Measurements from ENCODE around the gene SASS6.

The SASS6 gene

GRCh38 chr1:100039591-100039990 is 93.1 kb downstream of the SASS6 start:
- DNase-seq: no peak

GRCh38 chr1:100038660-100039287 is 94.0 kb downstream of the SASS6 start:
- peak; percentile 35 to 48 for DNase-seq

- DNase-seq: peak; percentile 48 to 81
Observed at GRCh38 chr1:100037927-100038659, 94.6 kb downstream of the SASS6 start.

- DNase-seq: no peak
Observed at GRCh38 chr1:100037656-100037926, 95.1 kb downstream of the SASS6 start.

GRCh38 chr1:100036718-100037655 is 95.7 kb downstream of the SASS6 start:
- DNase-seq: no peak

- no peak for DNase-seq
Observed at GRCh38 chr1:100035214-100035613, 97.5 kb downstream of the SASS6 start.

- DNase-seq: peak; percentile 15 to 32
Observed at GRCh38 chr1:100034470-100034869, 98.3 kb downstream of the SASS6 start.
